MCF 10A (cell line): ENCODE results near the gene ZNRF4. TPM values are rescaled to one million over a fixed set of nuclear protein-coding genes. Genes with fewer than 3 reads are reported as not detected.

ENCODE experiments used
- BruUV-seq: library from RNA; stranded (reverse); fragments of 400-500 nt; replicated peaks from 2 replicates; lab custom pipeline; 2021; lab: Mats Ljungman, UMichigan
- CTCF ChIA-PET: fragments of 300-600 bp; sonication (Branson Sonifier 250); formaldehyde crosslinking; extraction: SDS; loops from one replicate; lab custom pipeline; 2021; ENCODE audit warnings: antibody characterized with exemption, inconsistent platforms; lab: Yijun Ruan, JAX
- POLR2A ChIA-PET: fragments of 300-600, 350-650 bp; sonication (Branson Sonifier 250); formaldehyde crosslinking; extraction: SDS; loops from one replicate; lab custom pipeline; 2020; ENCODE audit warnings: antibody characterized with exemption, inconsistent platforms; lab: Yijun Ruan, JAX
- DNase-seq: peaks from one replicate; pipeline ENCODE4 v3.0.0-alpha.2; 2018; ENCODE audit not compliant: unreplicated experiment
- H3K27ac Mint-ChIP-seq: one replicate; pipeline ENCODE4 v1.8.0; 2022; ENCODE audit warnings: mild to moderate bottlenecking, low read depth, mixed read lengths; ENCODE audit not compliant: unreplicated experiment
- H3K27me3 Mint-ChIP-seq: one replicate; pipeline ENCODE4 v1.8.0; 2022; ENCODE audit warnings: mixed read lengths; ENCODE audit not compliant: insufficient read depth, unreplicated experiment
- H3K36me3 Mint-ChIP-seq: one replicate; pipeline ENCODE4 v1.8.0; 2022; ENCODE audit warnings: mild to moderate bottlenecking, moderate library complexity, mixed read lengths; ENCODE audit not compliant: insufficient read depth, unreplicated experiment
- H3K4me1 Mint-ChIP-seq: one replicate; pipeline ENCODE4 v1.8.0; 2022; ENCODE audit warnings: mixed read lengths; ENCODE audit not compliant: insufficient read depth, unreplicated experiment
- H3K4me3 Mint-ChIP-seq: one replicate; pipeline ENCODE4 v1.8.0; 2022; ENCODE audit warnings: mild to moderate bottlenecking, moderate library complexity, mixed read lengths; ENCODE audit not compliant: unreplicated experiment
- H3K9me3 Mint-ChIP-seq: one replicate; pipeline ENCODE4 v1.8.0; 2022; ENCODE audit warnings: mixed read lengths; ENCODE audit not compliant: unreplicated experiment
- CTCF ChIP-seq: fragments of 200-600 bp; IDR thresholded peaks from one replicate; pipeline ENCODE4 v1.8.0; 2022; ENCODE audit warnings: antibody characterized with exemption, mild to moderate bottlenecking; ENCODE audit not compliant: unreplicated experiment
- intact Hi-C: fragments of 100-400 bp; cut with micrococcal nuclease; formaldehyde crosslinking; loops from 2 replicates; pipeline ENCODE4 v1.14.1; 2022
- total RNA-seq: library from RNA; stranded (reverse); gene quantifications from 2 replicates; pipeline ENCODE4 v1.2.3, GENCODE V29; 2022

The ZNRF4 gene
- total RNA-seq, 1 experiment from 2014 or later = not detected

DNA sequence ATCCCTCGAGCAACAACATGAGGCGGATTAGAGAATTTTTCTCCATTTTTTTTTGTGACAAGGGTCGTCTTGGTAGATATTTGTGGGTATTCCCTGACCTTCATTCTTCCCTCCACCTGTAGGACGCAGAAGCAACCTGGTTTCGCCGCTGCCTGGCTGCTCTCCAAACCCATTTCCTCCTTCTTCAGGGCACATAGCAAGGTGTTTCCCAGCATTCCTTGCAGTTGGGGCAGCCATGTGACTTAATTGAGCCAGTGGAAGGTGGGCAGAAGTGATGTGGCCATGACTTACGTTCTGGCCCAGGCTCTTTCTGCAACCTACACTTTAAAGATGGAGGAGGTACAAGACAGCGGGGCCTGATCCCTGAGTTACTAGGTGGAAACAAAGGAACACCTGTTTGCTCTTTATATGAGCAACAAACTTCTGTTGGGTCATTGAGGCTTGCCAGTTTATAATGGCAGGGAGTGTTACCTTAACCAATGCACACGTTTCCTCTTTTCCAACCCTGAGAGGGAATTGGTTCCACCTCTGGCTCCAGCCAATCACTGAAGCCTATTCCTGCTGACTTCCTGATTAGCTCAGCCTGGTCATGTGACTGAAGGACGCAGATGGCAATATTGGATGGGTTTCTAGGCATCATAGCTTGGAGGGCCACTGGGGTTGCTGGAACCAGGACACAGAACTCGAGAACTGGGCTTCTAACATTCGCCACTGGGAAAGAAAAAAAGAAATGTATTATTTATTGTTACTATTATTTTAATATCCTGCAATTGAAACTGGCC is 30.8 kb upstream of the ZNRF4 start:
- ChIA-PET CTCF (no interaction called here), POLR2A (no interaction called here)
- intact Hi-C loops = no loop called here
- BruUV-seq = no TSS peak
- H3K27me3 Mint-ChIP-seq = peaks cover 73% of the 10 kb centered on the region
- no peak overlapping the region for H3K4me3 Mint-ChIP-seq
- no peaks in the 10 kb centered on the region for H3K36me3 Mint-ChIP-seq
- H3K27ac Mint-ChIP-seq = no peak overlapping the region
- no peak for TF ChIP-seq CTCF
- H3K9me3 Mint-ChIP-seq = peaks cover 9% of the 10 kb centered on the region
- DNase-seq = no peak
- no peaks in the 10 kb centered on the region for H3K4me1 Mint-ChIP-seq

DNA sequence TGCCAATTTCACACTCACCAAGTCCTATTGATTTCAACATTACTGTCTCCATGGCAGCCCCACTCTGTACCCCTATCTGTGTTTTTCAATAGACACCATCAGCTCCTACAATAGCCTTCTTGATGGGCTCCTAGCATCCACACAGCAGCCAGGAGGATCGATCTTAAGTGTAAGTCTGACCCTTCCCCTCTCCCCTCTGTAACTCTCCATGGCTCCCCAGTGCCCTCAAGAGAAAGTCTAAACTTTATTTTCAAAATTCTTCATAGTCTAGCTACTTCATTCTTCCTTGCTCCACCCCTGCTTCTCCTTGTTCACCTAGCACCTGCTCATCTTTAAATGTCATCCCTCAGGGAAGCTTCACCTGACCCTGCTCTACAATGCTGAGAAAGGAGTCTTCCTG is 30.0 kb upstream of the ZNRF4 start:
- Mint-ChIP-seq H3K4me1 (no peaks in the 10 kb centered on the region), H3K9me3 (peaks cover 9% of the 10 kb centered on the region), H3K27ac (no peak overlapping the region), H3K27me3 (peaks cover 65% of the 10 kb centered on the region), H3K36me3 (no peaks in the 10 kb centered on the region), H3K4me3 (no peak overlapping the region)
- BruUV-seq = no TSS peak
- TF ChIP-seq CTCF = no peak
- intact Hi-C loops = no loop called here
- ChIA-PET POLR2A (interaction anchor here (0.6 kb wide), 2 partner anchors 138 to 333 kb away, joined by 3 to 4 read pairs; no protein-coding TSS in a partner anchor), CTCF (interaction anchor here (0.6 kb wide), 1 partner anchor 55 kb away, joined by 4 read pairs; no protein-coding TSS in a partner anchor)
- DNase-seq = no peak

DNA sequence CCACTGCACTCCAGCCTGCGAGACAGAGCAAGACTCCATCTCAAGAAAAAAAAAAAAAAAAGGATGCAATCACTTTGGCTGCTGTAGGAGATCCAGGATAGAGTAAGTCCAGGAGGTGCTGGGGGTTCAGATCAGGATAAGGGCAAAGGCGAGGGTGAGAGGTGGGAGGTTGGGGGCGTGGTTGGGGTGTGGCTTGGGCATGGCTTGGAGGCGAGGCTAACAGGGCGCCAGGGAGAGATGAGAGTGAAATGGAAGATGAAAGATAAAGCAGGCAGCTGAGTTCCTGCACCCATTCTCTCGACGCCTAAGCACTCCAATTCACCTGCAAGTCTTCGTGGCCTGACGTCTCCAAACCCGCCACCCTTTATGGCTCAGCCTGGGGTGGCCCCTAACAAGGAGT is 25.0 kb upstream of the ZNRF4 start:
- intact Hi-C loops = no loop called here
- Mint-ChIP-seq H3K27me3 (peaks cover 19% of the 10 kb centered on the region), H3K4me3 (no peak overlapping the region), H3K4me1 (peaks cover 6% of the 10 kb centered on the region), H3K36me3 (no peaks in the 10 kb centered on the region), H3K27ac (no peak overlapping the region), H3K9me3 (no peaks in the 10 kb centered on the region)
- no peak for TF ChIP-seq CTCF
- DNase-seq = no peak
- ChIA-PET POLR2A (no interaction called here), CTCF (no interaction called here)
- BruUV-seq = no TSS peak

DNA sequence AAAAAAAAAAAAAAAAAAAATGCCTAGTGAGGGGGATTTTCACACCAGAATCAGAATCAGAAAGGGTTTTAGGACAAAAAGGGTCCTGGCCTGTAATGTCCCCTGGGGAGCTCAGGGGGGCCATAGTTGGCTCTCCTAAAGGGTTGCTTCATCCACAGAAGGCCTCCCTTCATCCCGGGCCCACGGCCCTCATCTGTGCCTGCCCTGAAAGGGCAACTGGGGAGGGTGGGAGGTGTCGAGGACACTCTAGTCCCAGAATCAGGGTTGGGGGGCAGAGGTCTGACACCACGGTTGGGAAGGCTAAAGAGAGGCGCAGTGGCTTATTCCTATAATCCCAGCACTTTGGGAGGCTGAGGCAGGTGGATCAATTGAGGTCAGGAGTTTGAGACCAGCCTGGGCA is 22.5 kb upstream of the ZNRF4 start:
- no TSS peak for BruUV-seq
- CTCF ChIA-PET = interaction anchor here (0.6 to 0.7 kb wide), 2 partner anchors 109 to 162 kb away, joined by 3 read pairs; no protein-coding TSS in a partner anchor
- intact Hi-C loops = no loop called here
- peaks cover 5% of the 10 kb centered on the region for H3K27me3 Mint-ChIP-seq
- no peak overlapping the region for H3K4me3 Mint-ChIP-seq
- H3K9me3 Mint-ChIP-seq = no peaks in the 10 kb centered on the region
- peaks cover 8% of the 10 kb centered on the region for H3K4me1 Mint-ChIP-seq
- POLR2A ChIA-PET = no interaction called here
- DNase-seq = no peak
- TF ChIP-seq CTCF = no peak
- H3K27ac Mint-ChIP-seq = no peak overlapping the region
- H3K36me3 Mint-ChIP-seq = no peaks in the 10 kb centered on the region
